Stimulated activated naive B cell treated with anti-CD40 and anti-IgM and Interleukin-4, amounts not matched to agents 10 μg/mL and 1 μg/mL and 100 μg/mL, for 72 hours (primary cell): ENCODE data around the gene RADX.

Experiments
- ATAC-seq, 2 donors: fragments of 150-1000 bp; cut with Tn5 transposase; replicated peaks; 2 replicates each; pipeline ENCODE4 v1.10.0; 2021; ENCODE audit warnings: moderate library complexity in 1 of 2
- DNase-seq: peaks from one replicate; pipeline ENCODE4 v3.0.0; 2021
- H3K27ac Mint-ChIP-seq: one replicate; pipeline ENCODE4 v1.8.0; 2022; ENCODE audit warnings: mild to moderate bottlenecking, mixed read lengths
- H3K27me3 Mint-ChIP-seq, 2 donors: one replicate each; pipeline ENCODE4 v1.8.0; 2022; ENCODE audit warnings: mixed read lengths in 2 of 2
- H3K36me3 Mint-ChIP-seq, 2 donors: one replicate each; pipeline ENCODE4 v1.8.0; 2022; ENCODE audit warnings: mixed read lengths in 2 of 2, mild to moderate bottlenecking in 1 of 2
- H3K4me1 Mint-ChIP-seq, 2 donors: one replicate each; pipeline ENCODE4 v1.8.0; 2022; ENCODE audit warnings: mixed read lengths in 2 of 2, mild to moderate bottlenecking in 1 of 2
- H3K4me3 Mint-ChIP-seq, 2 donors: one replicate each; pipeline ENCODE4 v1.8.0; 2022; ENCODE audit warnings: mild to moderate bottlenecking in 2 of 2, mixed read lengths in 2 of 2, moderate library complexity in 1 of 2
- H3K9me3 Mint-ChIP-seq, 2 donors: one replicate each; pipeline ENCODE4 v1.8.0; 2022; ENCODE audit warnings: mixed read lengths in 2 of 2, mild to moderate bottlenecking in 1 of 2

Gene RADX

GRCh38 chrX:106710771-106711170 is 99.0 kb downstream of the RADX start:
- Mint-ChIP-seq H3K36me3 (no peaks in the 10 kb centered on the region), H3K27me3 (no peaks in the 10 kb centered on the region), H3K4me3 (no peak overlapping the region), H3K4me1 (no peaks in the 10 kb centered on the region), H3K27ac (no peak overlapping the region), H3K9me3 (no peaks in the 10 kb centered on the region)
- no peak for DNase-seq
- no peak for ATAC-seq

GRCh38 chrX:106711375-106711774 is 99.6 kb downstream of the RADX start:
- no peak for ATAC-seq
- Mint-ChIP-seq H3K36me3 (no peaks in the 10 kb centered on the region), H3K4me3 (no peak overlapping the region), H3K27ac (no peak overlapping the region), H3K4me1 (no peaks in the 10 kb centered on the region), H3K9me3 (no peaks in the 10 kb centered on the region), H3K27me3 (no peaks in the 10 kb centered on the region)
- no peak for DNase-seq

- ATAC-seq (no peak), DNase-seq (no peak)
- Mint-ChIP-seq H3K4me1 (no peaks in the 10 kb centered on the region), H3K9me3 (no peaks in the 10 kb centered on the region), H3K4me3 (no peak overlapping the region), H3K27ac (no peak overlapping the region), H3K36me3 (no peaks in the 10 kb centered on the region), H3K27me3 (no peaks in the 10 kb centered on the region)
Measured at GRCh38 chrX:106716004-106716403, 104.2 kb downstream of the RADX start.

- Mint-ChIP-seq H3K27me3 (no peaks in the 10 kb centered on the region), H3K27ac (no peak overlapping the region), H3K36me3 (no peaks in the 10 kb centered on the region), H3K9me3 (no peaks in the 10 kb centered on the region), H3K4me1 (no peaks in the 10 kb centered on the region), H3K4me3 (no peak overlapping the region)
- no peak for DNase-seq
- ATAC-seq: no peak
Measured at GRCh38 chrX:106716463-106716862, 104.7 kb downstream of the RADX start.

- Mint-ChIP-seq H3K36me3 (no peaks in the 10 kb centered on the region), H3K4me1 (no peaks in the 10 kb centered on the region), H3K4me3 (no peak overlapping the region), H3K27me3 (peaks cover 2 to 3% of the 10 kb centered on the region in 2 donors), H3K9me3 (no peaks in the 10 kb centered on the region), H3K27ac (no peak overlapping the region)
- no peak for ATAC-seq
- DNase-seq: no peak
Measured at GRCh38 chrX:106718709-106719108, 106.9 kb downstream of the RADX start.

- Mint-ChIP-seq H3K9me3 (no peaks in the 10 kb centered on the region), H3K36me3 (no peaks in the 10 kb centered on the region), H3K4me1 (peaks cover 0 to 3% of the 10 kb centered on the region in 2 donors), H3K4me3 (no peak overlapping the region), H3K27ac (no peak overlapping the region), H3K27me3 (peaks cover 27 to 33% of the 10 kb centered on the region in 2 donors)
- no peak for DNase-seq
- no peak for ATAC-seq
Measured at GRCh38 chrX:106725931-106726330, 114.2 kb downstream of the RADX start.

GRCh38 chrX:106726485-106727437 is 115.0 kb downstream of the RADX start, which contains the start of gene RNF128:
Gene RNF128, plus strand, starts transcription at chrX:106726701. Its CDS starts 213 bp downstream, at chrX:106726914.
- Mint-ChIP-seq H3K27ac (no peak within 1 kb of the TSS), H3K4me1 (peaks cover 0 to 3% of the 10 kb centered on the region in 2 donors)

GRCh38 chrX:106728337-106728736 is 116.6 kb downstream of the RADX start:
- Mint-ChIP-seq H3K27ac (no peak overlapping the region), H3K9me3 (no peaks in the 10 kb centered on the region), H3K27me3 (peaks cover 32 to 33% of the 10 kb centered on the region in 2 donors), H3K4me3 (no peak overlapping the region), H3K36me3 (no peaks in the 10 kb centered on the region), H3K4me1 (peaks cover 0 to 3% of the 10 kb centered on the region in 2 donors)
- no peak for ATAC-seq
- DNase-seq: no peak

More at GRCh38 chrX:106726485-106727437, 115.0 kb downstream of the RADX start, which contains the start of gene RNF128:
- no peaks in the 10 kb centered on the region for H3K9me3 Mint-ChIP-seq
- DNase-seq: no peak
- no peak for ATAC-seq
- peaks cover 31 to 33% of the 10 kb centered on the region in 2 donors for H3K27me3 Mint-ChIP-seq
- H3K4me3 Mint-ChIP-seq: peak within 1 kb of the TSS in 1 of 2 donors; percentile 19
- H3K36me3 Mint-ChIP-seq: no peaks in the 10 kb centered on the region
